ENCODE results near the gene ZNF24. TPM values are rescaled to one million over a fixed set of nuclear protein-coding genes. Genes with fewer than 3 reads are reported as not detected.

The ZNF24 gene
- total RNA-seq, 1 experiment from 2014 or later = 56.9 TPM

DNA sequence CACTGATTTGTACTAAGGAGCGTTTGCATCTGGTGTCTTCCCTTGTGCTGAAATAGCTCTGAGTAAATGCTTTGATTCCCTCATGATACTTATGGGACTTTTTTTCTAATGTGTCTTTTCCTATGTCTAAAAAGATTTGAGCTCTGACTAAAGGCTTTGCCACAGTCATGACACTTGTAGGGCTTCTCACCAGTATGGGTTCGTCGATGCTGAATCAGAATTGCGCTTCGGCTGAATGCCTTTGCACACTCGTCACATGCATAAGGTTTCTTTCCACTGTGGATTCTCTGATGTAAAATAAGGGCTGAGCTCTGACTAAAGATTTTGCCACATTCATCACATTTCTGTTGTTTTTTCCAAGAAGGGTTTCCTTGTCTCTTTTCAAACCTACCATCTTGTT lies 24.9 kb upstream of the ZNF24 start:
- ChIA-PET POLR2A (no interaction called here), CTCF (interaction anchor here (2.4 kb wide), 1 partner anchor 17 kb away, joined by 7 read pairs; no protein-coding TSS in a partner anchor)
- TF ChIP-seq MYBL2 (CRISPR knock-in tag; IDR thresholded peaks at IDR 0.05) (no peak), E2F5 (CRISPR knock-in tag; IDR thresholded peaks at IDR 0.05) (no peak), NFE2L1 (CRISPR knock-in tag; IDR thresholded peaks at IDR 0.05) (no peak), SOX15 (CRISPR knock-in tag; IDR thresholded peaks at IDR 0.05) (no peak), JAZF1 (CRISPR knock-in tag; IDR thresholded peaks at IDR 0.05) (no peak), ERG (CRISPR knock-in tag; IDR thresholded peaks at IDR 0.05) (no peak), NFYB (CRISPR knock-in tag; conservative IDR thresholded peaks at IDR 0.05; ENCODE audit: low read depth) (no peak), SP1 (CRISPR knock-in tag; conservative IDR thresholded peaks at IDR 0.05) (no peak), TEAD1 (CRISPR knock-in tag; IDR thresholded peaks at IDR 0.05) (no peak), GRHL2 (CRISPR knock-in tag; IDR thresholded peaks at IDR 0.05; ENCODE audit: insufficient replicate concordance, severe bottlenecking) (no peak), ZNF671 (CRISPR knock-in tag; IDR thresholded peaks at IDR 0.05) (no peak)
- TF ChIP-seq, protein P1, sequence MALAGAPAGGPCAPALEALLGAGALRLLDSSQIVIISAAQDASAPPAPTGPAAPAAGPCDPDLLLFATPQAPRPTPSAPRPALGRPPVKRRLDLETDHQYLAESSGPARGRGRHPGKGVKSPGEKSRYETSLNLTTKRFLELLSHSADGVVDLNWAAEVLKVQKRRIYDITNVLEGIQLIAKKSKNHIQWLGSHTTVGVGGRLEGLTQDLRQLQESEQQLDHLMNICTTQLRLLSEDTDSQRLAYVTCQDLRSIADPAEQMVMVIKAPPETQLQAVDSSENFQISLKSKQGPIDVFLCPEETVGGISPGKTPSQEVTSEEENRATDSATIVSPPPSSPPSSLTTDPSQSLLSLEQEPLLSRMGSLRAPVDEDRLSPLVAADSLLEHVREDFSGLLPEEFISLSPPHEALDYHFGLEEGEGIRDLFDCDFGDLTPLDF (CRISPR knock-in tag; IDR thresholded peaks at IDR 0.05) = no peak
- TF ChIP-seq, protein P2, sequence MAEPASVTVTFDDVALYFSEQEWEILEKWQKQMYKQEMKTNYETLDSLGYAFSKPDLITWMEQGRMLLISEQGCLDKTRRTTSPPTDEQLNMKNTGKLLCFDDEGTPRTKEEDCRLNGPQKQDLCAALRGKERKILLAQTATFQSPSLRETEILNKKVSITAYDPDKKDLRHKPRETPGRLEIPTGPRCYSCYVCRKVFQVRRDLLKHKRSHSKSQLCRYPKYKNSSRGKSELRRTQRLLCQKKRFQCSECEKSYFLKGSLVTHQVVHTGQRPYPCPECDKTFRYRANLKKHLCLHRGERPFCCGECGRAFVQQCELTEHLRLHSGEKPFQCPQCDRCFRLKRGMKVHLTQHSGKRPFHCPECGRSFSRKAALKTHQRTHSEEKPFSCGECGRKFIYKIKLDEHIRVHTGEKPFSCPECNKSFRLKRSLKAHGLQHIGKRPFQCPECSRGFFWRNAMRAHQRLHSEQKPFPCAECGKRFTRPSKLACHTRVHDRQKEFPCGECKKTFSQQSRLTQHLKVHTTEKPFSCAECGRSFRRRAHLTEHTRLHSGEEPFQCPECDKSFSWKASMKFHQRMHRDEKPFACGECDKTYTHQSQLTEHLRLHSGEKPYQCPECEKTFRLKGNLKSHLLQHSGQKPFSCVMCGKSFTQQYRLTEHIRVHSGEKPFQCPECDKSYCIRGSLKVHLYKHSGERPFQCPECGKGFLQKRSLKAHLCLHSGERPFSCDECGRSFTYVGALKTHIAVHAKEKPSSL (CRISPR knock-in tag; conservative IDR thresholded peaks at IDR 0.05) = no peak
- Mint-ChIP-seq H3K27ac (no peak overlapping the region), H3K36me3 (no peaks in the 10 kb centered on the region), H3K9me3 (no peaks in the 10 kb centered on the region), H3K4me3 (no peak overlapping the region), H3K4me1 (no peaks in the 10 kb centered on the region), H3K27me3 (ENCODE audit: low read depth) (peaks cover 3% of the 10 kb centered on the region; the same call in 1 of the 2 replicates)
- DNase-seq (ENCODE audit: low spot score) = no peak
- no peak for ATAC-seq

GRCh38 chr18:35368595-35368994 lies 24.4 kb upstream of the ZNF24 start:
- Mint-ChIP-seq H3K27ac (no peak overlapping the region), H3K4me1 (no peaks in the 10 kb centered on the region), H3K4me3 (no peak overlapping the region), H3K36me3 (no peaks in the 10 kb centered on the region), H3K9me3 (no peaks in the 10 kb centered on the region), H3K27me3 (ENCODE audit: low read depth) (peaks cover 3% of the 10 kb centered on the region; the same call in 1 of the 2 replicates)
- ATAC-seq (no peak), DNase-seq (ENCODE audit: low spot score) (no peak)
- ChIA-PET CTCF (interaction anchor here (2.4 kb wide), 1 partner anchor 18 kb away, joined by 7 read pairs; no protein-coding TSS in a partner anchor), POLR2A (no interaction called here)
- TF ChIP-seq CREB1 (CRISPR knock-in tag; IDR thresholded peaks at IDR 0.05) (no peak), ESRRA (CRISPR knock-in tag; IDR thresholded peaks at IDR 0.05; ENCODE audit: borderline replicate concordance) (no peak), MAX (CRISPR knock-in tag; IDR thresholded peaks at IDR 0.05) (no peak), STAT6 (CRISPR knock-in tag; conservative IDR thresholded peaks at IDR 0.05; ENCODE audit: low read depth) (no peak), MLX (CRISPR knock-in tag; IDR thresholded peaks at IDR 0.05) (no peak), ZNF423 (CRISPR knock-in tag; IDR thresholded peaks at IDR 0.05) (no peak)
- TF ChIP-seq, protein P2 (CRISPR knock-in tag; conservative IDR thresholded peaks at IDR 0.05) = no peak

Measured in WTC11 (cell line).